GM12878 (cell line): ENCODE results near the gene CASP3. TPM values are rescaled to one million over a fixed set of nuclear protein-coding genes. Genes with fewer than 3 reads are reported as not detected.

ENCODE experiments used
- ATAC-seq: fragments of 200-7000 bp; cut with Tn5 transposase; 3 replicates; pipeline ENCODE4 v1.9.1; 2020; ENCODE audit warnings: mild to moderate bottlenecking, moderate library complexity
- BruUV-seq: library from RNA; stranded (reverse); fragments of 400-500 nt; replicated peaks from 2 replicates; lab custom pipeline; 2021; lab: Mats Ljungman, UMichigan
- CTCF ChIA-PET: fragments of 300-600 bp; sonication (Branson Sonifier 250); formaldehyde crosslinking; extraction: SDS; loops from one replicate; lab custom pipeline; 2021; ENCODE audit warnings: inconsistent platforms; lab: Yijun Ruan, JAX
- POLR2A ChIA-PET: fragments of 350-600 bp; formaldehyde crosslinking; extraction: SDS; loops from one replicate; lab custom pipeline; 2021; ENCODE audit warnings: inconsistent platforms; lab: Charles Lee
- RAD21 ChIA-PET: fragments of 300-600 bp; sonication (Branson Sonifier 250); formaldehyde crosslinking; loops from one replicate; lab custom pipeline; 2023; ENCODE audit warnings: antibody characterized with exemption; ENCODE audit not compliant: unreplicated experiment; lab: Charles Lee
- SMC1A ChIA-PET: fragments of 300-600 bp; sonication (Branson Sonifier 250); formaldehyde crosslinking; loops from one replicate; lab custom pipeline; 2023; ENCODE audit not compliant: unreplicated experiment, uncharacterized antibody; lab: Charles Lee
- DNase-seq: peaks from one replicate; pipeline ENCODE4 v3.0.0-alpha.2; 2011; ENCODE audit warnings: low read depth, low spot score
- FAIRE-seq: peaks from 3 replicates; lab custom pipeline; 2011; peaks lifted over from hg19 to GRCh38; lab: Jason Lieb, UNC
- H2AFZ ChIP-seq: 2 replicates; pipeline ENCODE4 v1.6.0; 2011; ENCODE audit warnings: low read depth, low read length, control low read depth; ENCODE audit not compliant: control insufficient read depth
- H3K27ac ChIP-seq: 2 replicates; pipeline ENCODE4 v1.5.1; 2011; ENCODE audit warnings: control low read depth; ENCODE audit not compliant: control insufficient read depth, insufficient read depth
- H3K27me3 ChIP-seq, 2 experiments: replicated peaks in 1 of 2; 2 replicates each; pipeline versions ENCODE4 v1.6.0 to v1.6.1; 2011; ENCODE audit warnings: low read length in 1 of 2; ENCODE audit not compliant: control insufficient read depth in 2 of 2, insufficient read depth in 2 of 2
- H3K36me3 ChIP-seq, 2 experiments: 2 replicates each; pipeline ENCODE4 v1.5.1; 2011; ENCODE audit warnings: low read length in 1 of 2; ENCODE audit not compliant: control insufficient read depth in 2 of 2, insufficient read depth in 2 of 2
- H3K4me1 ChIP-seq: 2 replicates; pipeline ENCODE4 v1.6.1; 2011; ENCODE audit warnings: mild to moderate bottlenecking, low read length, moderate library complexity, mixed read lengths; ENCODE audit not compliant: control insufficient read depth, insufficient read depth
- H3K4me2 ChIP-seq: 2 replicates; pipeline ENCODE4 v1.6.0; 2011; ENCODE audit warnings: control low read depth; ENCODE audit not compliant: control insufficient read depth, insufficient read depth
- H3K4me3 ChIP-seq: fragments of 200-600 bp; sonication (generic); 2 replicates; pipeline ENCODE4 v1.5.1; 2016
- H3K79me2 ChIP-seq: 2 replicates; pipeline ENCODE4 v1.6.0; 2011; ENCODE audit warnings: low read length; ENCODE audit not compliant: control insufficient read depth, insufficient read depth
- H3K9ac ChIP-seq: 2 replicates; pipeline ENCODE4 v1.8.0; 2011; ENCODE audit warnings: low read length, control low read depth, mixed read lengths; ENCODE audit not compliant: control insufficient read depth, insufficient read depth
- H3K9me3 ChIP-seq: replicated peaks from 3 replicates; pipeline ENCODE4 v1.5.1; 2011; ENCODE audit warnings: mild to moderate bottlenecking, low read length; ENCODE audit not compliant: control insufficient read depth, insufficient read depth
- H4K20me1 ChIP-seq: 2 replicates; pipeline ENCODE4 v1.6.0; 2011; ENCODE audit not compliant: control insufficient read depth, insufficient read depth
- ELK1 ChIP-seq: IDR thresholded peaks from 2 replicates; pipeline ENCODE4 v1.6.1; 2012; ENCODE audit warnings: low read depth, low read length, improper control_type of control experiment
- FOXK2 ChIP-seq: fragments of 450-650 bp; IDR thresholded peaks from 2 replicates; pipeline ENCODE4 v1.6.1; 2017; ENCODE audit warnings: mild to moderate bottlenecking, moderate library complexity
- MLLT1 ChIP-seq: fragments of 450-650 bp; IDR thresholded peaks from 2 replicates; pipeline ENCODE4 v1.6.1; 2016; ENCODE audit warnings: mild to moderate bottlenecking
- POU2F2 ChIP-seq: IDR thresholded peaks from 3 replicates; pipeline ENCODE4 v1.6.1; 2011; ENCODE audit warnings: low read depth, mild to moderate bottlenecking, low read length, borderline replicate concordance
- WGBS: methylation state at CpG from one replicate; pipeline ENCODE4 v1.1.6; 2016; ENCODE audit warnings: low lambda C conversion rate; ENCODE audit not compliant: insufficient replicate concordance, insufficient coverage; ENCODE audit errors: missing lambda C conversion rate; 5-methylcytosine and 5-hydroxymethylcytosine counted together
- in situ Hi-C: fragments of 300-500 bp; cut with MboI; formaldehyde crosslinking; loops from 9 replicates; pipeline ENCODE4 v1.14.3; 2018; ENCODE audit warnings: mixed read lengths
- intact Hi-C: fragments of 100-400 bp; cut with micrococcal nuclease; formaldehyde crosslinking; loops from one replicate; pipeline ENCODE4 v1.14.2; 2022; ENCODE audit not compliant: unreplicated experiment
- polyA plus RNA-seq, 11 experiments: library from polyadenylated mRNA; depleted of rRNA in 4 of 11; unstranded in 6 of 11; stranded (reverse) in 5 of 11; fragments of >200 nt; fragmentation: Nextera tagmentation in 4 of 11; fragmentation: Illumina TruSeq in 1 of 11; extraction: Ambion mirVana in 4 of 11; extraction: Trizol in 1 of 11; gene quantifications; 1 replicate in 1 of 11; 2 replicates in 10 of 11; pipeline versions ENCODE4 v1.2.1 to v1.2.3, GENCODE V29; 2011 to 2016; ENCODE audit warnings: inconsistent platforms in 2 of 11, missing spikeins in 2 of 11, low read depth in 1 of 11
- total RNA-seq, 4 experiments: library from RNA; depleted of rRNA in 3 of 4; stranded (reverse); fragments of >200 nt in 3 of 4; fragmentation: Illumina TruSeq in 1 of 4; extraction: Trizol in 1 of 4; gene quantifications; 2 replicates each; pipeline versions ENCODE4 v1.2.1 to v1.2.3, GENCODE V29; 2013 to 2021

CASP3 gene
- total and polyA plus RNA-seq, 10 of the 15 experiments (the other 5 are each of a cell fraction or from before 2014, with no cell fraction given): 50.0 to 194 (median 74.4) TPM

- CTCF ChIA-PET: interaction anchor here (1.1 to 2.6 kb wide), 3 partner anchors 116 to 353 kb away, joined by 3 to 10 read pairs (median 4); partner anchors contain the start of gene CENPU
- H3K79me2 ChIP-seq: no peaks in the 10 kb centered on the region
- POLR2A ChIA-PET: interaction anchor here (1.0 to 1.7 kb wide), 6 partner anchors 18 to 33 kb away, joined by 3 to 7 read pairs (median 4); partner anchors contain the start of genes CASP3 and PRIMPOL
- peak overlapping the region; percentile 9; the same call in 1 of the 2 replicates for H3K27ac ChIP-seq
- no peaks in the 10 kb centered on the region for H3K27me3 ChIP-seq
- intact Hi-C loops: no loop called here
- WGBS: 89% methylated on average over 9 of the region's 9 CpGs
- TF ChIP-seq POU2F2 (peak; percentile 68; the same call in 1 of the 3 replicates), FOXK2 (no peak), ELK1 (no peak), MLLT1 (0 out of 2 replicates have a peak, but pooled peaks have one; percentile 31)
- DNase-seq (no peak), ATAC-seq (no peak), FAIRE-seq (no peak)
- peak overlapping the region; percentile 16; the same call in 1 of the 2 replicates for H3K4me3 ChIP-seq
- no peak overlapping the region for H3K9ac ChIP-seq
- no TSS peak for BruUV-seq
- RAD21 ChIA-PET: interaction anchor here (0.6 to 3.0 kb wide), 15 partner anchors 16 to 354 kb away, joined by 3 to 17 read pairs (median 3); partner anchors contain the start of genes CASP3 and CENPU
- H3K9me3 ChIP-seq: peaks cover 8% of the 10 kb centered on the region; the same call in 2 of the 3 replicates
- no peak overlapping the region for H2AFZ ChIP-seq
- in situ Hi-C loops: no loop called here
- H4K20me1 ChIP-seq: no peaks in the 10 kb centered on the region
- peaks cover 10% of the 10 kb centered on the region for H3K4me1 ChIP-seq
- no peaks in the 10 kb centered on the region for H3K36me3 ChIP-seq
- SMC1A ChIA-PET: interaction anchor here (0.5 to 2.0 kb wide), 11 partner anchors 16 to 187 kb away, joined by 3 to 5 read pairs (median 3); partner anchors contain the start of gene CASP3
- peak overlapping the region; percentile 39 for H3K4me2 ChIP-seq
Observed at GRCh38 chr4:184617600-184618196, 31.5 kb downstream of the CASP3 start.
